ENCODE results near the gene SEMA3B. TPM values are rescaled to one million over a fixed set of nuclear protein-coding genes. Genes with fewer than 3 reads are reported as not detected.
A peak's percentile ranks its signal among the peaks of the same experiment; 100 is the strongest.

Gene SEMA3B
- total RNA-seq, 1 experiment from 2014 or later = 21.8 TPM

- H3K4me1 Mint-ChIP-seq (ENCODE audit: low read depth, unreplicated experiment) = peaks cover 27% of the 10 kb centered on the region
- H3K4me3 Mint-ChIP-seq (ENCODE audit: unreplicated experiment) = no peak overlapping the region
- no peaks in the 10 kb centered on the region for H3K9me3 ChIP-seq
- no peaks in the 10 kb centered on the region for H3K27me3 Mint-ChIP-seq (ENCODE audit: insufficient read depth, unreplicated experiment)
- TF ChIP-seq CTCF (IDR thresholded peaks at IDR 0.05; ENCODE audit: insufficient read depth in 1 of 2, low read depth in 1 of 2, low read length in 1 of 2, severe bottlenecking in 1 of 2, unreplicated experiment in 1 of 2) = no peak
- DNase-seq = no peak
- no peaks in the 10 kb centered on the region for H3K9me3 Mint-ChIP-seq (ENCODE audit: unreplicated experiment)
- intact Hi-C loops (cut with micrococcal nuclease; ENCODE audit: unreplicated experiment) = loop anchor here (1.0 to 2.0 kb wide), 6 partner anchors 9 to 81 kb away; no protein-coding TSS in a partner anchor
- H3K4me1 ChIP-seq = peaks cover 50% of the 10 kb centered on the region
- no peaks in the 10 kb centered on the region for H3K27me3 ChIP-seq (replicated peaks; ENCODE audit: control insufficient read depth, insufficient read depth, low read length)
- peaks cover 8% of the 10 kb centered on the region for H3K36me3 Mint-ChIP-seq (ENCODE audit: insufficient read depth, unreplicated experiment)
- peak overlapping the region; percentile 18 for H3K27ac Mint-ChIP-seq (ENCODE audit: unreplicated experiment)
- BruUV-seq (replicated peaks) = no TSS peak
- H3K4me3 ChIP-seq (ENCODE audit: low read depth, low read length) = no peak overlapping the region
- ChIA-PET CTCF (interaction anchor here (2.8 kb wide), 1 partner anchor 13 kb away, joined by 10 read pairs; no protein-coding TSS in a partner anchor), POLR2A (no interaction called here)
- peaks cover 2% of the 10 kb centered on the region for H3K36me3 ChIP-seq (ENCODE audit: control insufficient read depth, insufficient read depth, low read length)
Measured at GRCh38 chr3:50273689-50274065, 4.7 kb downstream of the SEMA3B start.

- CTCF ChIA-PET = interaction anchor here (0.6 to 1.3 kb wide), 2 partner anchors 16 to 114 kb away, joined by 4 to 8 read pairs; no protein-coding TSS in a partner anchor
- BruUV-seq (replicated peaks) = no TSS peak
- H3K4me1 Mint-ChIP-seq (ENCODE audit: low read depth, unreplicated experiment) = peaks cover 19% of the 10 kb centered on the region
- H3K36me3 Mint-ChIP-seq (ENCODE audit: insufficient read depth, unreplicated experiment) = peaks cover 8% of the 10 kb centered on the region
- no peaks in the 10 kb centered on the region for H3K9me3 Mint-ChIP-seq (ENCODE audit: unreplicated experiment)
- peak in 1 of 2 experiments; percentile 70 for DNase-seq
- Histone ChIP-seq H3K4me3 (ENCODE audit: low read depth, low read length) (no peak overlapping the region), H3K36me3 (ENCODE audit: control insufficient read depth, insufficient read depth, low read length) (peaks cover 2% of the 10 kb centered on the region), H3K9me3 (no peaks in the 10 kb centered on the region), H3K27me3 (replicated peaks; ENCODE audit: control insufficient read depth, insufficient read depth, low read length) (no peaks in the 10 kb centered on the region), H3K4me1 (peaks cover 41% of the 10 kb centered on the region)
- intact Hi-C loops (cut with micrococcal nuclease; ENCODE audit: unreplicated experiment) = loop anchor here (1.0 kb wide), 1 partner anchor 50 kb away; no protein-coding TSS in a partner anchor
- TF ChIP-seq CTCF (IDR thresholded peaks at IDR 0.05; ENCODE audit: insufficient read depth in 1 of 2, low read depth in 1 of 2, low read length in 1 of 2, severe bottlenecking in 1 of 2, unreplicated experiment in 1 of 2) = peak; percentile 54 to 74
- no peaks in the 10 kb centered on the region for H3K27me3 Mint-ChIP-seq (ENCODE audit: insufficient read depth, unreplicated experiment)
- H3K27ac Mint-ChIP-seq (ENCODE audit: unreplicated experiment) = peak overlapping the region; percentile 18
- no peak overlapping the region for H3K4me3 Mint-ChIP-seq (ENCODE audit: unreplicated experiment)
- POLR2A ChIA-PET = no interaction called here
Measured at GRCh38 chr3:50274371-50275104, 5.6 kb downstream of the SEMA3B start.

- H3K4me3 Mint-ChIP-seq (ENCODE audit: unreplicated experiment) = no peak overlapping the region
- Histone ChIP-seq H3K4me1 (peaks cover 33% of the 10 kb centered on the region), H3K27me3 (replicated peaks; ENCODE audit: control insufficient read depth, insufficient read depth, low read length) (no peaks in the 10 kb centered on the region), H3K9me3 (no peaks in the 10 kb centered on the region), H3K4me3 (ENCODE audit: low read depth, low read length) (no peak overlapping the region), H3K36me3 (ENCODE audit: control insufficient read depth, insufficient read depth, low read length) (peaks cover 2% of the 10 kb centered on the region)
- no peaks in the 10 kb centered on the region for H3K9me3 Mint-ChIP-seq (ENCODE audit: unreplicated experiment)
- intact Hi-C loops (cut with micrococcal nuclease; ENCODE audit: unreplicated experiment) = no loop called here
- peaks cover 16% of the 10 kb centered on the region for H3K4me1 Mint-ChIP-seq (ENCODE audit: low read depth, unreplicated experiment)
- H3K36me3 Mint-ChIP-seq (ENCODE audit: insufficient read depth, unreplicated experiment) = peaks cover 8% of the 10 kb centered on the region
- BruUV-seq (replicated peaks) = no TSS peak
- POLR2A ChIA-PET = no interaction called here
- no peak for TF ChIP-seq CTCF (IDR thresholded peaks at IDR 0.05; ENCODE audit: insufficient read depth in 1 of 2, low read depth in 1 of 2, low read length in 1 of 2, severe bottlenecking in 1 of 2, unreplicated experiment in 1 of 2)
- CTCF ChIA-PET = interaction anchor here (1.3 kb wide), 1 partner anchor 17 kb away, joined by 4 read pairs; no protein-coding TSS in a partner anchor
- no peak for DNase-seq
- no peak overlapping the region for H3K27ac Mint-ChIP-seq (ENCODE audit: unreplicated experiment)
- H3K27me3 Mint-ChIP-seq (ENCODE audit: insufficient read depth, unreplicated experiment) = no peaks in the 10 kb centered on the region
Measured at GRCh38 chr3:50275141-50275995, 6.4 kb downstream of the SEMA3B start.

Data from Caco-2 (cell line).